ENCODE measurements around the gene ATAD1.
"Not testable (repeated sequence)": the region's sequence is repeated elsewhere in the genome, so short reads cannot be mapped to it uniquely, and the experiment has no call there.

DNA sequence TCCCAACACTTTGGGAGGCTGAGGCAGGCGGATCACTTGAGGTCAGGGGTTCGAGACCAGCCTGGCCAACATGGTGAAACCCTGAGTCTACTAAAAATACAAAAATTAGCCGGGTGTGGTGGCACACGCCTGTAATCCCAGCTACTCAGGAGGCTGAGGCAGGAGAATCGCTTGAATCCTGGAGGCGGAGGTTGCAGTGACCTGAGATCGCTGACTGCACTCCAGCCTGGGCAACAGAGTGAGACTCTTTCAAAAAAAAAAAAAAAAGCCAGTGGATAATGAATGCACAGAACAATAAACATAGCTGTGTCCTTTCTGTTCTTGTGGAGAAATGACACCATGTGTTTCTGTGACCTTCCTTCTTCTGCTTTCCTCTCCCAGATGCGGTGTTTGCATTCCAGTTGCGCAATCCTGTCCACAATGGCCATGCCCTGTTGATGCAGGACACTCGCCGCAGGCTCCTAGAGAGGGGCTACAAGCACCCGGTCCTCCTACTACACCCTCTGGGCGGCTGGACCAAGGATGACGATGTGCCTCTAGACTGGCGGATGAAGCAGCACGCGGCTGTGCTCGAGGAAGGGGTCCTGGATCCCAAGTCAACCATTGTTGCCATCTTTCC is 74.9 kb downstream of the ATAD1 start:
- TF ChIP-seq, protein P1, sequence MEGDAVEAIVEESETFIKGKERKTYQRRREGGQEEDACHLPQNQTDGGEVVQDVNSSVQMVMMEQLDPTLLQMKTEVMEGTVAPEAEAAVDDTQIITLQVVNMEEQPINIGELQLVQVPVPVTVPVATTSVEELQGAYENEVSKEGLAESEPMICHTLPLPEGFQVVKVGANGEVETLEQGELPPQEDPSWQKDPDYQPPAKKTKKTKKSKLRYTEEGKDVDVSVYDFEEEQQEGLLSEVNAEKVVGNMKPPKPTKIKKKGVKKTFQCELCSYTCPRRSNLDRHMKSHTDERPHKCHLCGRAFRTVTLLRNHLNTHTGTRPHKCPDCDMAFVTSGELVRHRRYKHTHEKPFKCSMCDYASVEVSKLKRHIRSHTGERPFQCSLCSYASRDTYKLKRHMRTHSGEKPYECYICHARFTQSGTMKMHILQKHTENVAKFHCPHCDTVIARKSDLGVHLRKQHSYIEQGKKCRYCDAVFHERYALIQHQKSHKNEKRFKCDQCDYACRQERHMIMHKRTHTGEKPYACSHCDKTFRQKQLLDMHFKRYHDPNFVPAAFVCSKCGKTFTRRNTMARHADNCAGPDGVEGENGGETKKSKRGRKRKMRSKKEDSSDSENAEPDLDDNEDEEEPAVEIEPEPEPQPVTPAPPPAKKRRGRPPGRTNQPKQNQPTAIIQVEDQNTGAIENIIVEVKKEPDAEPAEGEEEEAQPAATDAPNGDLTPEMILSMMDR (IDR thresholded peaks at IDR 0.05; ENCODE audit: low read depth, low read length, poor library complexity, severe bottlenecking): not testable (repeated sequence)
- TF ChIP-seq EZH2phosphoT487 (IDR thresholded peaks at IDR 0.05; ENCODE audit: borderline replicate concordance, low read length): not testable (repeated sequence)
